Measurements from ENCODE around the gene STAMBPL1.
"Not testable (repeated sequence)": the region's sequence is repeated elsewhere in the genome, so short reads cannot be mapped to it uniquely, and the experiment has no call there.

The STAMBPL1 gene

GRCh38 chr10:88879534-88880281 lies at the start of gene STAMBPL1:
Gene STAMBPL1, plus strand, starts transcription at chr10:88880245. Its CDS starts 21,464 bp downstream, at chr10:88901709.
- peak; percentile 38 for DNase-seq (ENCODE audit: low read depth)

GRCh38 chr10:88830643-88831268 lies 49.3 kb upstream of the STAMBPL1 start:
- DNase-seq (ENCODE audit: low read depth), result no peak

- DNase-seq (ENCODE audit: low read depth), result no peak
These were observed 48.3 kb upstream of the STAMBPL1 start for GRCh38 chr10:88831709-88832108.

- DNase-seq (ENCODE audit: low read depth), result no peak
These were observed 47.7 kb upstream of the STAMBPL1 start for GRCh38 chr10:88832376-88832775.

- DNase-seq (ENCODE audit: low read depth), result no peak
These were observed 46.9 kb upstream of the STAMBPL1 start for GRCh38 chr10:88833156-88833555.

GRCh38 chr10:88833723-88834122 lies 46.3 kb upstream of the STAMBPL1 start:
- DNase-seq (ENCODE audit: low read depth), result no peak

- DNase-seq (ENCODE audit: low read depth), result peak; percentile 59
These were observed 44.7 kb upstream of the STAMBPL1 start for GRCh38 chr10:88835096-88835909.

- no peak for DNase-seq (ENCODE audit: low read depth)
These were observed 44.2 kb upstream of the STAMBPL1 start for GRCh38 chr10:88835910-88836221.

GRCh38 chr10:88837632-88838031 lies 42.4 kb upstream of the STAMBPL1 start:
- DNase-seq (ENCODE audit: low read depth), result not testable (repeated sequence)

- DNase-seq (ENCODE audit: low read depth), result no peak
These were observed 41.2 kb upstream of the STAMBPL1 start for GRCh38 chr10:88838766-88839350.

GRCh38 chr10:88840104-88840503 lies 39.9 kb upstream of the STAMBPL1 start:
- no peak for DNase-seq (ENCODE audit: low read depth)

GRCh38 chr10:88840881-88841280 lies 39.2 kb upstream of the STAMBPL1 start:
- DNase-seq (ENCODE audit: low read depth), result no peak

GRCh38 chr10:88841316-88842111 lies 38.5 kb upstream of the STAMBPL1 start:
- DNase-seq (ENCODE audit: low read depth), result no peak

- no peak for DNase-seq (ENCODE audit: low read depth)
These were observed 36.9 kb upstream of the STAMBPL1 start for GRCh38 chr10:88843171-88843570.

GRCh38 chr10:88848499-88848898 lies 31.5 kb upstream of the STAMBPL1 start:
- no peak for DNase-seq (ENCODE audit: low read depth)

GRCh38 chr10:88849234-88849633 lies 30.8 kb upstream of the STAMBPL1 start:
- DNase-seq (ENCODE audit: low read depth), result no peak

GRCh38 chr10:88850712-88851111 lies 29.3 kb upstream of the STAMBPL1 start:
- DNase-seq (ENCODE audit: low read depth), result no peak

- DNase-seq (ENCODE audit: low read depth), result no peak
These were observed 28.3 kb upstream of the STAMBPL1 start, which contains the start of gene ANKRD22 for GRCh38 chr10:88851706-88852105. Gene ANKRD22, minus strand, starts transcription at chr10:88851844. Its CDS starts 237 bp downstream, at chr10:88851607.

GRCh38 chr10:88852327-88852726 lies 27.7 kb upstream of the STAMBPL1 start:
- no peak for DNase-seq (ENCODE audit: low read depth)

GRCh38 chr10:88853155-88853881 lies 26.7 kb upstream of the STAMBPL1 start:
- no peak for DNase-seq (ENCODE audit: low read depth)

GRCh38 chr10:88854684-88855083 lies 25.4 kb upstream of the STAMBPL1 start:
- DNase-seq (ENCODE audit: low read depth), result no peak

All from stimulated activated CD8-positive, alpha-beta memory T cell treated with anti-CD3 and anti-CD28 coated beads, Interleukin-15, amount 100 ng/mL, for 24 hours (primary cell).